HepG2 (cell line): ENCODE results near the gene HEXIM1. TPM values are rescaled to one million over a fixed set of nuclear protein-coding genes. Genes with fewer than 3 reads are reported as not detected.

Source experiments
- BHLHE40 ChIP-seq: IDR thresholded peaks from 2 replicates; pipeline ENCODE4 v1.6.1; 2011; ENCODE audit warnings: low read length, improper control_type of control experiment
- CSRNP1 ChIP-seq: sonication (generic); formaldehyde crosslinking; IDR thresholded peaks from 2 replicates; pipeline ENCODE4 v1.8.1; 2023; ENCODE audit warnings: mild to moderate bottlenecking, missing genetic modification reagents
- DBP ChIP-seq: sonication (generic); formaldehyde crosslinking; IDR thresholded peaks from 2 replicates; pipeline ENCODE4 v1.4.0; 2020; ENCODE audit warnings: missing genetic modification reagents; ENCODE audit errors: not compliant biosample characterization
- E2F2 ChIP-seq: sonication (generic); formaldehyde crosslinking; IDR thresholded peaks from 2 replicates; pipeline ENCODE4 v1.4.0; 2020; ENCODE audit warnings: missing genetic modification reagents, borderline replicate concordance
- NPAS2 ChIP-seq: sonication (generic); formaldehyde crosslinking; IDR thresholded peaks from 2 replicates; pipeline ENCODE4 v1.8.0; 2022; ENCODE audit warnings: mild to moderate bottlenecking, missing genetic modification reagents, borderline replicate concordance
- PRPF4 ChIP-seq: fragments of 200-400 bp; formaldehyde crosslinking; IDR thresholded peaks from 2 replicates; pipeline ENCODE4 v1.6.1; 2016; ENCODE audit warnings: low read length, low read depth; ENCODE audit not compliant: poor library complexity, severe bottlenecking
- RARG ChIP-seq: sonication (generic); formaldehyde crosslinking; IDR thresholded peaks from 2 replicates; pipeline ENCODE4 v1.4.0; 2020; ENCODE audit warnings: low read depth, mild to moderate bottlenecking, missing genetic modification reagents
- SP4 ChIP-seq: sonication (generic); formaldehyde crosslinking; IDR thresholded peaks from 2 replicates; pipeline ENCODE4 v1.8.1; 2023; ENCODE audit warnings: mild to moderate bottlenecking, missing genetic modification reagents
- ZFP36 ChIP-seq: fragments of 150-350 bp; IDR thresholded peaks from 2 replicates; pipeline ENCODE4 v1.6.1; 2018; ENCODE audit warnings: borderline replicate concordance, low read length, low read depth; ENCODE audit not compliant: partially characterized antibody
- ZNF20 ChIP-seq: sonication (generic); formaldehyde crosslinking; IDR thresholded peaks from 2 replicates; pipeline ENCODE4 v1.4.0; 2020; ENCODE audit warnings: mild to moderate bottlenecking, moderate library complexity, missing genetic modification reagents
- ZNF407 ChIP-seq: sonication (generic); formaldehyde crosslinking; IDR thresholded peaks from one replicate; pipeline ENCODE4 v1.5.1; 2020; ENCODE audit warnings: mild to moderate bottlenecking, missing genetic modification reagents; ENCODE audit errors: not compliant biosample characterization
- ZNF460 ChIP-seq: sonication (generic); formaldehyde crosslinking; IDR thresholded peaks from 2 replicates; pipeline ENCODE4 v1.5.1; 2020; ENCODE audit warnings: missing genetic modification reagents, mild to moderate bottlenecking, borderline replicate concordance
- ZNF781 ChIP-seq: sonication (generic); formaldehyde crosslinking; IDR thresholded peaks from 2 replicates; pipeline ENCODE4 v1.5.1; 2020; ENCODE audit warnings: borderline replicate concordance, mild to moderate bottlenecking, missing genetic modification reagents; ENCODE audit errors: not compliant biosample characterization
- ZNF790 ChIP-seq: sonication (generic); formaldehyde crosslinking; IDR thresholded peaks from 2 replicates; pipeline ENCODE4 v1.8.0; 2022; ENCODE audit warnings: missing genetic modification reagents, mild to moderate bottlenecking, borderline replicate concordance
- polyA plus RNA-seq, 8 experiments: library from polyadenylated mRNA; depleted of rRNA in 3 of 8; stranded (reverse) in 7 of 8; unstranded in 1 of 8; fragments of >200 nt; fragmentation: Illumina TruSeq in 4 of 8; extraction: Trizol in 4 of 8; gene quantifications; 2 replicates each; pipeline versions ENCODE4 v1.2.1 to v1.2.3, GENCODE V29; 2011 to 2016; ENCODE audit warnings: low read depth in 4 of 8, missing spikeins in 1 of 8, mixed read lengths in 1 of 8; ENCODE audit not compliant: insufficient read depth in 1 of 8
- total RNA-seq, 5 experiments: library from RNA; depleted of rRNA; stranded (reverse); fragments of >200 nt; fragmentation: Illumina TruSeq; extraction: Trizol; gene quantifications; 2 replicates each; pipeline ENCODE4 v1.2.3, GENCODE V29; 2016; ENCODE audit warnings: low read depth in 1 of 5

The HEXIM1 gene
- total and polyA plus RNA-seq, 2 of the 13 experiments (the other 11 are each of a cell fraction or from before 2014, with no cell fraction given): 10.5 to 16.6 TPM

- TF ChIP-seq DBP (CRISPR knock-in tag) (no peak), RARG (CRISPR knock-in tag) (peak; percentile 86; the same call in 1 of the 2 replicates), ZFP36 (no peak), ZNF460 (no peak), ZNF20 (no peak), ZNF790 (CRISPR knock-in tag) (no peak; the same call in none of the 2 replicates), ZNF781 (no peak), ZNF407 (peak; percentile 20), NPAS2 (no peak), E2F2 (peak; percentile 70; the same call in 1 of the 2 replicates), CSRNP1 (CRISPR knock-in tag) (no peak), BHLHE40 (peak; percentile 16; the same call in 1 of the 2 replicates), PRPF4 (peak; percentile 22), SP4 (peak; percentile 99)
Observed at GRCh38 chr17:45161288-45162024, 13.2 kb downstream of the HEXIM1 start, which contains the start of gene HEXIM2 (continued).
